ENCODE data around the gene ERC1. TPM values are rescaled to one million over a fixed set of nuclear protein-coding genes. Genes with fewer than 3 reads are reported as not detected.
A peak's percentile ranks its signal among the peaks of the same experiment; 100 is the strongest.

Gene ERC1
- total RNA-seq, 1 donor from 2014 or later = 43.0 TPM

GRCh38 chr12:1525858-1526257, 534.8 kb downstream of the ERC1 start:
- no peak for DNase-seq
- intact Hi-C loops (cut with micrococcal nuclease) = no loop called here
- ATAC-seq = no peak

- intact Hi-C loops (cut with micrococcal nuclease) = no loop called here
- no peak for DNase-seq
- ATAC-seq = no peak
Observed at GRCh38 chr12:1527789-1528188, 536.8 kb downstream of the ERC1 start.

- DNase-seq (no peak), ATAC-seq (no peak)
- intact Hi-C loops (cut with micrococcal nuclease) = no loop called here
Observed at GRCh38 chr12:1528791-1529190, 537.8 kb downstream of the ERC1 start.

- intact Hi-C loops (cut with micrococcal nuclease) = no loop called here
- no peak for ATAC-seq
- DNase-seq = no peak
Observed at GRCh38 chr12:1529228-1529861, 538.3 kb downstream of the ERC1 start.

GRCh38 chr12:1529862-1530591, 539.0 kb downstream of the ERC1 start:
- peak; percentile 62 for DNase-seq
- peak; percentile 82 for ATAC-seq
- intact Hi-C loops (cut with micrococcal nuclease) = no loop called here

GRCh38 chr12:1530592-1531152, 539.6 kb downstream of the ERC1 start:
- intact Hi-C loops (cut with micrococcal nuclease) = no loop called here
- DNase-seq (no peak), ATAC-seq (no peak)

- ATAC-seq (peak; percentile 47), DNase-seq (peak; percentile 38)
- intact Hi-C loops (cut with micrococcal nuclease) = no loop called here
Observed at GRCh38 chr12:1531153-1531653, 540.2 kb downstream of the ERC1 start.

GRCh38 chr12:1531654-1532374, 540.8 kb downstream of the ERC1 start:
- intact Hi-C loops (cut with micrococcal nuclease) = no loop called here
- ATAC-seq (no peak), DNase-seq (no peak)

GRCh38 chr12:1532375-1533165, 541.5 kb downstream of the ERC1 start:
- no peak for ATAC-seq
- intact Hi-C loops (cut with micrococcal nuclease) = no loop called here
- no peak for DNase-seq

GRCh38 chr12:1533205-1533601, 542.2 kb downstream of the ERC1 start:
- intact Hi-C loops (cut with micrococcal nuclease) = no loop called here
- DNase-seq (no peak), ATAC-seq (no peak)

GRCh38 chr12:1533602-1534304, 542.7 kb downstream of the ERC1 start:
- ATAC-seq (no peak), DNase-seq (no peak)
- intact Hi-C loops (cut with micrococcal nuclease) = no loop called here

- DNase-seq (no peak), ATAC-seq (no peak)
- intact Hi-C loops (cut with micrococcal nuclease) = no loop called here
Observed at GRCh38 chr12:1534748-1535147, 543.7 kb downstream of the ERC1 start.

- intact Hi-C loops (cut with micrococcal nuclease) = no loop called here
- no peak for ATAC-seq
- no peak for DNase-seq
Observed at GRCh38 chr12:1536817-1537216, 545.8 kb downstream of the ERC1 start.

GRCh38 chr12:1539135-1539534, 548.1 kb downstream of the ERC1 start:
- DNase-seq (no peak), ATAC-seq (no peak)
- intact Hi-C loops (cut with micrococcal nuclease) = no loop called here

- ATAC-seq (no peak), DNase-seq (no peak)
- intact Hi-C loops (cut with micrococcal nuclease) = no loop called here
Observed at GRCh38 chr12:1540690-1541089, 549.7 kb downstream of the ERC1 start.

- DNase-seq (no peak), ATAC-seq (no peak)
- intact Hi-C loops (cut with micrococcal nuclease) = no loop called here
Observed at GRCh38 chr12:1542599-1542998, 551.6 kb downstream of the ERC1 start.

- ATAC-seq = peak; percentile 43
- peak; percentile 44 for DNase-seq
- intact Hi-C loops (cut with micrococcal nuclease) = no loop called here
Observed at GRCh38 chr12:1544996-1545700, 554.1 kb downstream of the ERC1 start.
